HL-60 (cell line): Measurements from ENCODE around the gene SLC6A5.
"Not testable (repeated sequence)": the region's sequence is repeated elsewhere in the genome, so short reads cannot be mapped to it uniquely, and the experiment has no call there.

Experiments
- POLR2AphosphoS5 ChIP-seq: IDR thresholded peaks from 2 replicates; pipeline ENCODE4 v1.6.1; 2012; ENCODE audit warnings: low read depth
- TF ChIP-seq, protein P1 (sequence below): IDR thresholded peaks from one replicate; pipeline ENCODE4 v1.5.1; 2011; ENCODE audit warnings: low read length, control low read depth, inconsistent platforms; ENCODE audit not compliant: insufficient read depth
- TF ChIP-seq, protein P2 (sequence below): IDR thresholded peaks from 2 replicates; pipeline ENCODE4 v1.6.1; 2012; ENCODE audit warnings: low read depth; ENCODE audit not compliant: insufficient replicate concordance

DNA sequence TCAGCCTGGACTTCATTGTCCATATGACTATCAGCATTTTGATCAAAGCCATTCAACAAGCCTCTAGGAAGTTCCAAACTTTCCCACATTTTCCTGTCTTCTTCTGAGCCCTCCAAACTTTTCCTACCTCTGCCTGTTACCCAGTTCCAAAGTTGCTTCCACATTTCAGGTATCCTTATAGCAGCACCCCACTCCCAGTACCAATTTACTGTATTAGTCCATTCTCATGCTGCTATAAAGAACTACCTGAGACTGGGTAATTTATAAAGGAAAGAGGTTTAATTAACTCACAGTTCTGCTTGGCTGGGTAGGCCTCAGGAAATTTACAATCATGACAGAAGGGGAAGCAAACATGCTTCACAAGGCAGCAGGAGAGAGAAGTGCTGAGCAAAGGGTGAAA is 43.0 kb upstream of the SLC6A5 start:
- TF ChIP-seq POLR2AphosphoS5 = not testable (repeated sequence)
- TF ChIP-seq, protein P1, sequence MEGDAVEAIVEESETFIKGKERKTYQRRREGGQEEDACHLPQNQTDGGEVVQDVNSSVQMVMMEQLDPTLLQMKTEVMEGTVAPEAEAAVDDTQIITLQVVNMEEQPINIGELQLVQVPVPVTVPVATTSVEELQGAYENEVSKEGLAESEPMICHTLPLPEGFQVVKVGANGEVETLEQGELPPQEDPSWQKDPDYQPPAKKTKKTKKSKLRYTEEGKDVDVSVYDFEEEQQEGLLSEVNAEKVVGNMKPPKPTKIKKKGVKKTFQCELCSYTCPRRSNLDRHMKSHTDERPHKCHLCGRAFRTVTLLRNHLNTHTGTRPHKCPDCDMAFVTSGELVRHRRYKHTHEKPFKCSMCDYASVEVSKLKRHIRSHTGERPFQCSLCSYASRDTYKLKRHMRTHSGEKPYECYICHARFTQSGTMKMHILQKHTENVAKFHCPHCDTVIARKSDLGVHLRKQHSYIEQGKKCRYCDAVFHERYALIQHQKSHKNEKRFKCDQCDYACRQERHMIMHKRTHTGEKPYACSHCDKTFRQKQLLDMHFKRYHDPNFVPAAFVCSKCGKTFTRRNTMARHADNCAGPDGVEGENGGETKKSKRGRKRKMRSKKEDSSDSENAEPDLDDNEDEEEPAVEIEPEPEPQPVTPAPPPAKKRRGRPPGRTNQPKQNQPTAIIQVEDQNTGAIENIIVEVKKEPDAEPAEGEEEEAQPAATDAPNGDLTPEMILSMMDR = not testable (repeated sequence)
- TF ChIP-seq, protein P2, sequence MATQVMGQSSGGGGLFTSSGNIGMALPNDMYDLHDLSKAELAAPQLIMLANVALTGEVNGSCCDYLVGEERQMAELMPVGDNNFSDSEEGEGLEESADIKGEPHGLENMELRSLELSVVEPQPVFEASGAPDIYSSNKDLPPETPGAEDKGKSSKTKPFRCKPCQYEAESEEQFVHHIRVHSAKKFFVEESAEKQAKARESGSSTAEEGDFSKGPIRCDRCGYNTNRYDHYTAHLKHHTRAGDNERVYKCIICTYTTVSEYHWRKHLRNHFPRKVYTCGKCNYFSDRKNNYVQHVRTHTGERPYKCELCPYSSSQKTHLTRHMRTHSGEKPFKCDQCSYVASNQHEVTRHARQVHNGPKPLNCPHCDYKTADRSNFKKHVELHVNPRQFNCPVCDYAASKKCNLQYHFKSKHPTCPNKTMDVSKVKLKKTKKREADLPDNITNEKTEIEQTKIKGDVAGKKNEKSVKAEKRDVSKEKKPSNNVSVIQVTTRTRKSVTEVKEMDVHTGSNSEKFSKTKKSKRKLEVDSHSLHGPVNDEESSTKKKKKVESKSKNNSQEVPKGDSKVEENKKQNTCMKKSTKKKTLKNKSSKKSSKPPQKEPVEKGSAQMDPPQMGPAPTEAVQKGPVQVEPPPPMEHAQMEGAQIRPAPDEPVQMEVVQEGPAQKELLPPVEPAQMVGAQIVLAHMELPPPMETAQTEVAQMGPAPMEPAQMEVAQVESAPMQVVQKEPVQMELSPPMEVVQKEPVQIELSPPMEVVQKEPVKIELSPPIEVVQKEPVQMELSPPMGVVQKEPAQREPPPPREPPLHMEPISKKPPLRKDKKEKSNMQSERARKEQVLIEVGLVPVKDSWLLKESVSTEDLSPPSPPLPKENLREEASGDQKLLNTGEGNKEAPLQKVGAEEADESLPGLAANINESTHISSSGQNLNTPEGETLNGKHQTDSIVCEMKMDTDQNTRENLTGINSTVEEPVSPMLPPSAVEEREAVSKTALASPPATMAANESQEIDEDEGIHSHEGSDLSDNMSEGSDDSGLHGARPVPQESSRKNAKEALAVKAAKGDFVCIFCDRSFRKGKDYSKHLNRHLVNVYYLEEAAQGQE = not testable (repeated sequence)
